CD4-positive, alpha-beta T cell treated with Interleukin-6 for 4 hours (primary cell): ENCODE measurements around the gene ITLN2.
"Not testable (repeated sequence)": the region's sequence is repeated elsewhere in the genome, so short reads cannot be mapped to it uniquely, and the experiment has no call there.

ENCODE experiments used
- DNase-seq: peaks from one replicate; pipeline ENCODE4 v3.0.0-alpha.2; 2020; ENCODE audit warnings: mixed read lengths

The ITLN2 gene

DNA sequence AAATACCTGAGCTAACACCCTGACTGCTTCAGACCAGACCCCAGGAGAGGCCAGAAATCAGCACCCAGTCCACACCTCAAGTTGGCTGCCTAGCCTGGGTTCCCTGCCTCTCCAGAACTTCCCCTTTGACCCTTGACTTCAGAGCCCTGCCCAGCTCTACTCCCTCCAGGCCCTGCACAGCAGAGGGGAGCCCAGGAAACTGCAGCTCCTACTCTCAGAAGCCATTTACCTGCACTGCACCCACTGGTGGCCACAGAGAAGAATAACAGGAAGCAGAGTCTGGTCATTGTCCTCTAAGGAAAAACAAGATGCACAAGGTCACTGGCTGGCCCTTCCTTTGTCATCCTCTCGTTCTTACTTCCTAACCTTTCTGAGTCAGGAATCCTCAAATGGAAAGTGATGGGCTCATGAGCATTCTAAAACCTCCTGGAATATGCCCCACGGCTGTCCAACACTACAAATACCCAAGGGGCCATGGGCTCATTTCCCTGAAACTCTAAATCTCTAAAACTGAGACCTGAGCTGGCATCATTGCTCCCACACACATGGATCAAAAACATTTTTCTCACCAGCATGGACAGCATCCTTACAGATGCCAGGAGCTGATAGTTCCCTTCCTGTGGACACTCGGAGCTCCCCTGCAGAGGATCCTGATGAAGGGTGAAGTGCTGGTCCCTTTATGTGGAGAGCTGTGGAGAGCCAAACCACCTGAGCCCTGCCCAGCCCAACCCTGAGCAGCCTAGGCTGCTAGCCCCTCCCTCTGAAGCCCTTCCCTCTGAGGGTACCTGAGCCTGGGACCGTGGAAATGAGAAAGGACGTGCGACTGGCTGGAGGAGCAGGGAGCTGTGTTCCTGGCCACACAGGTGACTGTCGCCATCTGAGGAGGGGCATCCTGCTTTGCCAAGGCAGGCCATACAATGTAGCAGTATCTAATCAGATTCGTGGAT is at the start of gene ITLN2:
Gene ITLN2, minus strand, starts transcription at position 652 of the 947 bp plus-strand sequence. Its CDS starts 68 bp downstream, at position 584.
- DNase-seq, result peak; percentile 47

DNA sequence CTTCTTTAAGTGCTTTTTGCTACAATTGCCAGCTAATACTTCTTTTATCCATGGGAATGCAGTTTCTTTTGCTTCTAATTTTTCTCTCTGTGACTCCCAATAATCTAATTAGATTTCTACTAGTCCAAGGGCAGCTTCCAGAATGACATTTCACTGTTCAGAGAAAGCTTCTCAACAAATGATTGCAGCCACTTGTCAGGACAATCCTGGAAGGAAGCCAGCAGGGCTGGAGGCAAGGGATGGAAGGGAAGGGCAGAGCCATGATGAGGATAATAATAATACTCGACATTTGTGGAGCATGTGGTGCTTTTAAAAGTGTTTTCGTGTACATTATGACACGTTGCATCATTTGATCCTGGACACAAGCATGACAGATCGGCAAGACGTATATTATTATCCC is 46.9 kb upstream of the ITLN2 start:
- no peak for DNase-seq

- no peak for DNase-seq
These were observed 46.3 kb upstream of the ITLN2 start for GRCh38 chr1:161000736-161001480.

- DNase-seq, result no peak
These were observed 44.8 kb upstream of the ITLN2 start for GRCh38 chr1:160999376-160999775.

DNA sequence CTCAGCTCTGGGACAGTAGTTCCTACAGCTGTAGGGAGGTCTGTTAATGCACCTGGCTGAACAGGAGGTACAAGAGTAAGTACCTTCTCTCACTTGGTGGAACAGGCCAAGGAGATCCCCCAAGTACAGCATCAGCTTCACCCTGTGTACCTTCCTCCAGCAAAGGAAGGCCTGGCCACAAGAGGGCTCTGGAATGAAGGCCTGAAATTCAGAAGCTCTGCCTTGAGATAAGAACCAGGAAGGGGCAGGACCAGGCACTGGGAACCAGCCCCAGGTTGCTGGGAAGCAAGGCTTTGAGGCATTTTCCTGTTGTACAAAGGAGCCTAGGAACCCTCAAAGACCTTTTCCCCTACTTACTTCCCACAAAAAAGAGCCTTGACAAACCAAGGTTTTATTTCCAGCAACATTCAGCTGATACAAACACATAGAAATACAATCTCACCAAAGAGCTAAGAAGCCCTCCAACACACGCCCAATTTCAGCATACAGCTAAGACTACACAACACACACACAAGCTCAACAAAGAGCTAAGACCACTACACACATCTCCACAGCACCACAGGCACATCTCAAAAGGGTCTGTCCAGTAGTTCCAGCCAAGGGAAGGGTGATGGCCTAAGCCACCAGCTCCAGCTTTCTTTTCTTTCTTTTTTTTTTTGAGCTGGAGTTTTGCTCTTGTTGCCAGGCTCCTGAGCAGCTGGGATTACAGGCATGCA is 42.9 kb upstream of the ITLN2 start:
- peak; percentile 65 for DNase-seq

- no peak for DNase-seq
These were observed 41.6 kb upstream of the ITLN2 start for GRCh38 chr1:160996178-160996577.

GRCh38 chr1:160993544-160994193 is 39.1 kb upstream of the ITLN2 start:
- no peak for DNase-seq

DNA sequence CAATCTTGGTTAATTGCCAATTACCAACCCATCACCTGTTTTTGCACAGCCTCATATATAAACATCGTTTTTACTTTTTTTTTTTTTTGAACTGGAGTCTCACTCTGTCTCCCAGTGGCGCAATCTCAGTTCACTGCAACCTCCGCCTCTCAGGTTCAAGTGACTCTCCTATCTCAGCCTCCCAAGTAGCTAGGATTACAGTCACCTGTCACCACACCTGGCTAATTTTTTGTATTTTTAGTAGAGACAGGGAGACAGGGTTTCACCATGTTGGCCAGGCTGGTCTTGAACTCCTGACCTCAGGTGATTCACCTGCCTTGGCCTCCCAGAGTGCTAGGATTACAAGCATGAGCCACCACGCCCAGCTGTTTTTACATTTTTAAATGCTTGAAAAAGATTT is 37.4 kb upstream of the ITLN2 start:
- DNase-seq, result not testable (repeated sequence)

DNA sequence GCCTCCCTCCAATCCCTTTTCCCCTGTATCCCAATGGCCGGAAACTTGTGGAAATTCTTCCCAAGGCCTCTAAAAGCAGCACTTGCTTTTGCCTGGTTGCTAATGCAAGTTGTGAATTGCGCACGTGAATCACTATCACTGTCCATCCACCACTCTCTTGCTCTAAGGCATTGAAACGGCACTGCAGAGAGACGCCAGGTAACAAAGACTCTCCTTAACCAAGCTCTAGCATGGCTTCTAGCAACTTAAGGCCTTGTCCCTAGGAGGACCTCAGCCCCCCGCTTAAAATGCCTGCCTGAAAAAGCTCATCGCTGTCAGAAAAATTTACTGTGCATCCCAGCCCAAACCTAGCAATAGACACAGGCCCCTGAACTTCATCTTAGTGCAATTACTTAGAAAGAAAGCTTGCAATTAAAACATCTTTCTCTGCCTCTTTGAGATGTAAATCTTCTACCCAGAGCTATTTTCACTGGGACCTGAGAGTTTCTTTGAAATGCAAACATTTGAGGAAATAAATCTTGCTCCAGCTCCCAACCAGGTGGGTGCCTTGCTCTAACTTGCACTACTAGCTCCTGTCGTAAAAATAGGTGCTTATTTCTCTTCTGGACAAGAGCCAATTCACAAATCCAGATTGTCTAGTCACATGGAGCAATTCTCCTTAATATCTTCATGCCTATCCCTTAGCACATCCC is 32.9 kb upstream of the ITLN2 start:
- DNase-seq, result no peak

GRCh38 chr1:160985723-160986122 is 31.1 kb upstream of the ITLN2 start:
- no peak for DNase-seq

- DNase-seq, result peak; percentile 9
These were observed 27.2 kb upstream of the ITLN2 start for GRCh38 chr1:160981584-160982411.

DNA sequence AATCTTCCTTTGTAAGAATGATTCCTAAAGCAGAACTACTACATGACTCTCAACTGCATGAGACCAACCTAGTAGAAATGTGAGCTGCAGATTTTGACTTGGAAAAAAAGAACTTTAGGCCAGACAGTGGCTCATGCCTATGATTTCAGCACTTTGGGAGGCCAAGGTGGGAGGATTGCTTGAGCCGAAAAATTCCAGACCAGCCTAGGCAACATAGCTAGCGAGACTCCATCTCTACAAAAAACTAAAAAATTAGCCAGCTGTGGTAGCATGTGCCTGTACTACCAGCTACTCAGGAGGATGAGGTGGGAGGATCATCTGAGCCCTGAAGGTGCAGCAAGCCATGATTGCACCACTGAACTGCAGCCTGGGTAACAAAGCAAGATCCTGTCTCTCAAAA is 24.7 kb upstream of the ITLN2 start:
- DNase-seq, result no peak

DNA sequence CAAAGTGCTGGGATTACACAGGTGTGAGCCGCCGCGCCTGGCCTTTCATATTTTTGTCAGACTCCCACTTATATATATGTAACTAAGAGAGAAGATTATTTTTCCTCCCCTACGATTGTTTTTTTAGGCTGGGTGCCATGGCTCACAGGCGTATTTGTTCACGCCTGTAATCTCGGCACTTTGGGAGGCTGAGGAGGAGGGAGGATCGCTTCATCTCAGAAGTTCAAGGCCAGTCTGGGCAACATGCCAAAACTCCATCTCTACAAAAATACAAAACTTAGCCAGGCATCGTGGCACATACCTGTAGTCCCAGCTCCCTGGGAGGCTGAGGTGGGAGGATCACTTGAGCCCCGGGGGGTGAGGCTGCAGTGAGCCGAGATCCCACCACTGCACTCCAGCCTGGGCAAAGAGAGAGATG is 23.9 kb upstream of the ITLN2 start:
- no peak for DNase-seq

DNA sequence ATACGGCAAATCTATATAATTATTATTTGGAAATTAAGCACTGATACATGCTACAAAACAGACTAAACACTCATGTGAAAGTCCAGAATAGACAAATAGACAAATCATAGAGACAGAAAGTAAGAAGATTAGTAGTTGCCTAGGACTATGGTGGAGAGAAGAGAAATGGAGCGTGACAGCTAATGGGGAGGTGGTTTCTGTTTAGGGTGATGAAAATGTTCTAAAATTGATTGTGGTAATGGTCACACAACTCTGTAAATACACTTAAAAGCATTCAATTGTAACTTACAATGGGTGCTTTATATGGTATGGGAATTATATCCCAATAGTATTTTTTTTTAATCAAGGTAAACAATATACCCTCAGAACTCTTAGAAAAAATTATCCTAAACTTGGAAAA is 20.4 kb upstream of the ITLN2 start:
- DNase-seq, result no peak

DNA sequence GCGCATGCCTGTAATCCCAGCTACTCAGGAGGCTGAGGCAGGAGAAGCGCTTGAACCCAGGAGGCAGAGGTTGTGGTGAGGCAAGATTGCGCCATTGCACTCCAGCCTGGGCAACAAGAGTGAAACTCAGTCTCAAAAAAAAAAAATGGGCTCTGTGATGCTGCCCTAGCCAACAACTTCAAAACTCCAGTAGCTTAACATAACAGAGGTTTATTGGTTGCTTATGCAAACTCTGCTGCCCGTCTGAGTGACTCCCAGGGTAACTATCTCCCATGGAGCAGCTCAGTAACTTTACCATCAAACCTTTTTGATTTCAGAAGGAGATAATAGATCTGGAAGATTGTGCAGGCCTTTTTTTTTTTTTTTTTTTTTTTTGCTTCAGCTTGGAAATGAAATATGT is 18.9 kb upstream of the ITLN2 start:
- DNase-seq, result no peak

DNA sequence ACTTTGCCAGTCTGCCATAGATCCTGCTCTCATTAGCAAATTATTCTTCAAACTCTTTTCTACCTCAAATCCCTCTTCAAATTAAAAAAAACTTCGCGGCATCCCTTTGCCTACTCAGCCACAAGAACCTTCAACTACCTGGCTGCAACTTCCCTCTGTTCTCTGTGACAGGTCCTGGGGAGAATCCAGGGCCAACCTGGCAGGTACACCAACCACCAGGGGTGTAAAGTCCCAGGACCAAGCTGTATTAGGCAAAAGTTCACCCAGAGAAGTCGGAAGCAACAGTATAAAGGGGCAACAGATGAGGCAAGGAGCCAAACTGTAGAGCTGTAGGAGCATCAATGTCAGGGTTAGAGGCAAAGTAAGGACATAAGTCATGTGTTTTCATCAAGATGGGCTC is 18.3 kb upstream of the ITLN2 start:
- DNase-seq, result no peak

- no peak for DNase-seq
These were observed 17.0 kb upstream of the ITLN2 start for GRCh38 chr1:160971618-160972056.

DNA sequence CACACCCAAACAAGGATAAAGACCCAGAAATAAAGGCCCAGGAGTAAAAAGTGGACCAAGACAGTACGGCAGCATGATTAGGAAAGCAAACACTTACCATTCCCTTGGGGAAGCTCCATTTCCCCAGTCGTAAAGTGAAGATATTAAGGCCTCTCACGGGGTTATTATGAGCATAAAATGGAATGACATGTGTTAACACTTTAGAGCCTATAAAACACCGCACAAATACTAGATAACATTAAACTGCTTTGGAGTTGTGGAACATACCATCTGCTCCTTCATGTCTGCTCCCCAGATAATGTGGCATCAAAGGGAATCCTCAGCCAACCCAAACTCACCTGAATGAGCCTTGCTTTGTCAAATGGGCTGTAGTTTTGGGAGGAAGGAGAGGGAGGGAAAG is 8.9 kb upstream of the ITLN2 start:
- no peak for DNase-seq

GRCh38 chr1:160961419-160961818 is 6.8 kb upstream of the ITLN2 start:
- no peak for DNase-seq

GRCh38 chr1:160956966-160957365 is 2.4 kb upstream of the ITLN2 start:
- no peak for DNase-seq

GRCh38 chr1:160953030-160953429 is 1.6 kb downstream of the ITLN2 start:
- DNase-seq, result no peak
